Choroid plexus epithelial cell (primary cell): ENCODE data around the gene TMEM139.

ENCODE experiments used
- DNase-seq: peaks from one replicate; pipeline ENCODE4 v3.0.0-alpha.2; 2010; ENCODE audit warnings: low read depth
- H3K4me3 ChIP-seq: 2 replicates; pipeline ENCODE4 v1.5.1; 2011; ENCODE audit warnings: low read depth, mild to moderate bottlenecking, control low read depth, low read length, moderate library complexity
- TF ChIP-seq, protein P1 (sequence below): conservative IDR thresholded peaks from 2 replicates; pipeline ENCODE4 v1.5.1; 2011; ENCODE audit warnings: low read depth, mild to moderate bottlenecking, control low read depth, inconsistent platforms, low read length, moderate library complexity

The TMEM139 gene

GRCh38 chr7:143308632-143309031 lies 23.9 kb downstream of the TMEM139 start:
- TF ChIP-seq, protein P1, sequence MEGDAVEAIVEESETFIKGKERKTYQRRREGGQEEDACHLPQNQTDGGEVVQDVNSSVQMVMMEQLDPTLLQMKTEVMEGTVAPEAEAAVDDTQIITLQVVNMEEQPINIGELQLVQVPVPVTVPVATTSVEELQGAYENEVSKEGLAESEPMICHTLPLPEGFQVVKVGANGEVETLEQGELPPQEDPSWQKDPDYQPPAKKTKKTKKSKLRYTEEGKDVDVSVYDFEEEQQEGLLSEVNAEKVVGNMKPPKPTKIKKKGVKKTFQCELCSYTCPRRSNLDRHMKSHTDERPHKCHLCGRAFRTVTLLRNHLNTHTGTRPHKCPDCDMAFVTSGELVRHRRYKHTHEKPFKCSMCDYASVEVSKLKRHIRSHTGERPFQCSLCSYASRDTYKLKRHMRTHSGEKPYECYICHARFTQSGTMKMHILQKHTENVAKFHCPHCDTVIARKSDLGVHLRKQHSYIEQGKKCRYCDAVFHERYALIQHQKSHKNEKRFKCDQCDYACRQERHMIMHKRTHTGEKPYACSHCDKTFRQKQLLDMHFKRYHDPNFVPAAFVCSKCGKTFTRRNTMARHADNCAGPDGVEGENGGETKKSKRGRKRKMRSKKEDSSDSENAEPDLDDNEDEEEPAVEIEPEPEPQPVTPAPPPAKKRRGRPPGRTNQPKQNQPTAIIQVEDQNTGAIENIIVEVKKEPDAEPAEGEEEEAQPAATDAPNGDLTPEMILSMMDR: no peak
- no peak overlapping the region for H3K4me3 ChIP-seq
- DNase-seq: no peak

DNA sequence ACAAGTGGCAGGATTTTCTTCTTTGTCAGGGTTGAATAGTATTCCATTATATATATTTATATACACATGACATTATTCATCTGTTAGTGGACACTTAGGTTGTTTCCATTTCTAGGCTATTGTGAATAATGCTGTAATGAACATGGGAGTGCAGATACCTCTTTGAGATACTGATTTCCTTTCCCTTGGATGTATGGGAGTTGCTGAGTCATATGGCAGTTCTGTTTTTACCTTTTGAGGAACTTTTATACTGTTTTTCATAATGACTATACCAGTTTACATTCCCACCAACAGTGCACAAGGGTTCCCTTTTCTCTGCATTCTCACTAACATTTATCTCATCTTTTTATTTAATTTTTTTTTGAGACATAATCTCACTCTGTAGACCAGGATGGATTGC lies 29.4 kb downstream of the TMEM139 start:
- TF ChIP-seq, protein P1: no peak
- DNase-seq: no peak

GRCh38 chr7:143315776-143316175 lies 31.0 kb downstream of the TMEM139 start, which contains the start of gene CLCN1:
Gene CLCN1, plus strand, starts transcription at chr7:143316111. Its CDS starts 102 bp downstream, at chr7:143316213.
- TF ChIP-seq, protein P1: no peak
- H3K4me3 ChIP-seq: no peak within 1 kb of the TSS
- no peak for DNase-seq

More for the DNA sequence above, 29.4 kb downstream of the TMEM139 start:
- no peak overlapping the region for H3K4me3 ChIP-seq

GRCh38 chr7:143316492-143316891 lies 31.7 kb downstream of the TMEM139 start:
- H3K4me3 ChIP-seq: no peak overlapping the region
- TF ChIP-seq, protein P1: no peak
- no peak for DNase-seq

DNA sequence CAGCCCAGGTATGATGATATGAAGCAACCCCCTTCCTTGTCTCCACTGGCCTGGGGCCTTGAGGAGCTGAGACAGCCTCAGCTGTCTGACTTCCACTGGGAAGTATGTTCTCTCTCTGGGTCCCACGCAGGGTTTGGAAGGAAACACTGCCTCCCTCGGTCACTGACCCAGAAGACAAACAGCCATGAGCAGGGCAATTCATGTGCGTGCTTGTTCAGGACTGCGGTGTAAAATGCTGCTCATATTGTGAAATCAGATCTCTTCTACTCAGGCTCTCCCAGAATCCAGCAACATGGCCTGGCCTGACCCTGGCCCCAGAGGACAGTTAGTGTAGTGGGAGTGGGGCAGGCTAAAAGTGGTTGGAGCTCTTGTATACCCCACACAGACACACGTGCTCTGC lies 33.9 kb downstream of the TMEM139 start:
- DNase-seq: peak; percentile 88
- TF ChIP-seq, protein P1: peak; percentile 26
- no peak overlapping the region for H3K4me3 ChIP-seq

DNA sequence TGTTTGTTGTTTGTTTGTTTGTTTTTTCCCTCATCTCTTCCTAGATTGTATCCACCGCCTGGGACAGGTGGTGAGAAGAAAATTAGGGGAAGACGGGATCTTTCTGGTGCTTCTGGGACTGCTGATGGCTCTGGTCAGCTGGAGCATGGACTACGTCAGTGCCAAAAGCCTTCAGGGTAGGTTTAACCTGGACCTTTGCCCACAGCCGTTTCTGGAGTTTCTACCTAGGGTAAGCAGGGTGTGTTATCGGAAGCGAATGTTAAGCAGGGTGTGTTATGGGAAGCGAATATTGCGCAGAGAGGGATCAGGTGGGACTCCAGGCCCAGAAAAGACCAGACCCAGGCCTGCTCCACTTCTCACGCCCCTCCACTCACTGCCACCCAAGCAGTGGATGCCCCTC lies 35.9 kb downstream of the TMEM139 start:
- DNase-seq: no peak
- TF ChIP-seq, protein P1: no peak
- no peak overlapping the region for H3K4me3 ChIP-seq

DNA sequence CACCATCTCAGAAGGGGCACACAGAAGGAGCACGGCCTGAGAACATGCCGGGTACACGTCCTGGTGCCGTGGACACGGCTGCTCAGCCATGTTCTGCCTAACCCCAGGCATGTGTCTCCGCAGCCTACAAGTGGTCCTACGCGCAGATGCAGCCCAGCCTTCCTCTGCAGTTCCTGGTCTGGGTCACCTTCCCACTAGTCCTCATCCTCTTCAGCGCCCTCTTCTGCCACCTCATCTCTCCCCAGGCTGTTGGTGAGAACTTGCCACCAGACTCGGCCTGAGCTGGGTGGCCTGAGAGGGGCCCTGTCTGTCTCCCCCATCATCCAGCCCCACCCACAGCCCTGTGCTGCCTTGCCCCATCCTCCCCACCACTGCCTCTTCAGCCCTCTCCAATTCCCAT lies 36.5 kb downstream of the TMEM139 start:
- TF ChIP-seq, protein P1: no peak
- no peak for DNase-seq

More for the DNA sequence above, 36.5 kb downstream of the TMEM139 start:
- no peak overlapping the region for H3K4me3 ChIP-seq
